Heart left ventricle (tissue), 16 donors: ENCODE data around the gene GALNT10. TPM values are rescaled to one million over a fixed set of nuclear protein-coding genes. Genes with fewer than 3 reads are reported as not detected.

Experiments used
- ATAC-seq, 4 donors: fragments of 200-7000 bp; cut with Tn5 transposase; one replicate each; pipeline ENCODE4 v1.9.1; 2020 to 2022; ENCODE audit warnings: moderate library complexity in 4 of 4, mild to moderate bottlenecking in 3 of 4, moderate number of reproducible peaks in 1 of 4
- DNase-seq, 5 donors: peaks; one replicate each; pipeline ENCODE4 v3.0.0-alpha.2; 2020
- H3K27ac ChIP-seq, 12 donors: fragments of 200-600 bp; sonication (generic) in 4 of 12; one replicate each; pipeline versions ENCODE4 v1.5.0 to v1.8.0; 2016 to 2022; ENCODE audit warnings: mild to moderate bottlenecking in 2 of 12
- H3K27me3 ChIP-seq, 9 donors: fragments of 200-600 bp; sonication (generic) in 2 of 9; one replicate each; pipeline versions ENCODE4 v1.5.1 to v1.8.0; 2016 to 2022; ENCODE audit warnings: mild to moderate bottlenecking in 3 of 9
- H3K36me3 ChIP-seq, 9 donors: fragments of 200-600 bp; sonication (generic) in 2 of 9; one replicate each; pipeline versions ENCODE4 v1.5.0 to v1.8.0; 2018 to 2022; ENCODE audit warnings: mild to moderate bottlenecking in 2 of 9
- H3K4me1 ChIP-seq, 12 donors: fragments of 200-600 bp; sonication (generic) in 4 of 12; one replicate each; pipeline versions ENCODE4 v1.5.0 to v1.8.0; 2016 to 2022; ENCODE audit warnings: mild to moderate bottlenecking in 3 of 12
- H3K4me3 ChIP-seq, 12 donors: fragments of 200-600 bp; sonication (generic) in 4 of 12; one replicate each; pipeline versions ENCODE4 v1.5.0 to v1.8.0; 2017 to 2022; ENCODE audit warnings: mild to moderate bottlenecking in 9 of 12, moderate library complexity in 4 of 12
- H3K9me3 ChIP-seq, 12 donors: fragments of 200-600 bp; sonication (generic) in 4 of 12; one replicate each; pipeline versions ENCODE4 v1.5.0 to v1.8.0; 2016 to 2022; ENCODE audit warnings: mild to moderate bottlenecking in 1 of 12
- CTCF ChIP-seq, 12 donors: fragments of 200-600 bp; sonication (generic) in 4 of 12; IDR thresholded peaks; one replicate each; pipeline versions ENCODE4 v1.5.0 to v1.8.0; 2018 to 2022; ENCODE audit warnings: antibody characterized with exemption in 12 of 12, mild to moderate bottlenecking in 5 of 12
- POLR2A ChIP-seq, 2 donors: fragments of 450-650 bp; IDR thresholded peaks; one replicate each; pipeline ENCODE4 v1.6.1; 2017; ENCODE audit warnings: antibody characterized with exemption in 2 of 2, mild to moderate bottlenecking in 2 of 2, moderate library complexity in 2 of 2
- WGBS, 4 donors: extraction: QIAGEN DNeasy Blood & Tissue Kit in 2 of 4; methylation state at CpG; one replicate each; pipeline versions ENCODE4 v1.1.5 to v1.1.7; 2013 to 2018; 5-methylcytosine and 5-hydroxymethylcytosine counted together
- intact Hi-C, 10 donors: fragments of 100-400 bp; cut with DNase I; formaldehyde crosslinking; loops; one replicate each; pipeline versions ENCODE4 v1.11.1 to v1.14.2; 2022
- polyA plus RNA-seq, 2 donors: library from polyadenylated mRNA; stranded (reverse); fragments of 200-250 nt; gene quantifications; one replicate each; pipeline ENCODE4 v1.2.3, GENCODE V29; 2013
- total RNA-seq, 9 donors: library from RNA; depleted of rRNA in 2 of 9; stranded (reverse); fragments of >200 nt in 2 of 9; fragmentation: NEBNext Ultra II Directional in 3 of 9; extraction: Animal tissue kit (Norgen Biotek cat#: 25700) in 3 of 9; gene quantifications; one replicate each; pipeline versions ENCODE4 v1.1.0 to v1.2.4, GENCODE V29; 2016 to 2023
- donor health status: ischemic (EF 13 %, LVEDD 7.1; RV severe dilation, severe dysfunction).
- donor health status: healthy with polysubstance abuse.
- donor health status: DM: no; HTN: yes; CAD: no.
- donor health status: DM: no; HTN: no; CAD: no.
- donor health status: ischemic (EF 25% LVEDD 6.9; RV normal size, moderate dysfunction).
- donor health status: ischemic (EF 25% LVEDD 5.7; RV mildly dilated, moderate dysfunction).
- donor health status: healthy.
- donor health status: DM: yes; HTN: yes; CAD: no.
- donor health status: ischemic (EF 35%, LVEDD 5.7; RV mildly dilated, moderate dysfunction).
- donor health status: nonischemic (EF 11% LVEDD 7.7; RV severe dilation, severe dysfunction).
- donor health status: DM: yes; HTN: yes; CAD: no.
- donor health status: PGD.
- donor health status: ischemic (EF 29% LVEDD 5.4; RV normal size, mild dysfunction).
- donor health status: nonischemic (EF 23%, LVEDD 6.1; RV moderate dilation, normal function).

The GALNT10 gene
- total and polyA plus RNA-seq, 11 donors = 2.7 to 20.7 (median 14.4) TPM

- DNase-seq = peak in 1 of 5 donors; percentile 22
- Histone ChIP-seq H3K27ac (peak overlapping the region in 3 of 12 donors; percentile 7 to 66 (median 58)), H3K4me3 (no peak overlapping the region), H3K4me1 (peaks cover 0 to 38% (median 25%) of the 10 kb centered on the region in 12 donors), H3K9me3 (no peaks in the 10 kb centered on the region), H3K36me3 (no peaks in the 10 kb centered on the region), H3K27me3 (no peaks in the 10 kb centered on the region)
- TF ChIP-seq CTCF (IDR thresholded peaks at IDR 0.05) (no peak), POLR2A (IDR thresholded peaks at IDR 0.05) (no peak)
- intact Hi-C loops = loop anchor here in 2 of 10 donors (5.0 to 10.0 kb wide), 2 partner anchors 83 to 96 kb away; partner anchors contain the start of gene GALNT10 (in 1 of the 2)
- ATAC-seq = peak in 3 of 4 donors; percentile 33 to 70 (median 66)
- WGBS, 4 donors = 34 to 48% (median 37%) methylated on average over 2 of the region's 2 CpGs
These were observed 97.6 kb downstream of the GALNT10 start for GRCh38 chr5:154288145-154288544.

- no peak overlapping the region for H3K27ac ChIP-seq
- H3K4me1 ChIP-seq = peaks cover 0 to 21% (median 16%) of the 10 kb centered on the region in 12 donors
- TF ChIP-seq POLR2A (IDR thresholded peaks at IDR 0.05) (no peak), CTCF (IDR thresholded peaks at IDR 0.05) (no peak)
- peaks cover 0 to 26% (median 8%) of the 10 kb centered on the region in 9 donors for H3K36me3 ChIP-seq
- ATAC-seq = no peak
- no peaks in the 10 kb centered on the region for H3K27me3 ChIP-seq
- H3K4me3 ChIP-seq = no peak overlapping the region
- H3K9me3 ChIP-seq = no peaks in the 10 kb centered on the region
- no peak for DNase-seq
- 92 to 97% (median 96%) methylated on average over 4 to 5 of the region's 5 CpGs for WGBS, 4 donors
- intact Hi-C loops = no loop called here
These were observed 101.4 kb downstream of the GALNT10 start for GRCh38 chr5:154291917-154292316.

GRCh38 chr5:154293219-154293618 is 102.7 kb downstream of the GALNT10 start:
- H3K27ac ChIP-seq = no peak overlapping the region
- intact Hi-C loops = no loop called here
- DNase-seq (no peak), ATAC-seq (no peak)
- no peaks in the 10 kb centered on the region for H3K27me3 ChIP-seq
- WGBS, 4 donors = 97 to 100% (median 100%) methylated on average over 1 of the region's 1 CpG
- H3K4me1 ChIP-seq = peaks cover 0 to 14% (median 4%) of the 10 kb centered on the region in 12 donors
- TF ChIP-seq CTCF (IDR thresholded peaks at IDR 0.05) (no peak), POLR2A (IDR thresholded peaks at IDR 0.05) (no peak)
- no peaks in the 10 kb centered on the region for H3K9me3 ChIP-seq
- peaks cover 0 to 39% (median 10%) of the 10 kb centered on the region in 9 donors for H3K36me3 ChIP-seq
- H3K4me3 ChIP-seq = no peak overlapping the region

- WGBS, 4 donors = 95 to 100% (median 97%) methylated on average over 1 of the region's 1 CpG
- no peak overlapping the region for H3K4me3 ChIP-seq
- ATAC-seq = no peak
- no peak for DNase-seq
- H3K36me3 ChIP-seq = peaks cover 0 to 58% (median 25%) of the 10 kb centered on the region in 9 donors
- intact Hi-C loops = no loop called here
- H3K4me1 ChIP-seq = peaks cover 0 to 9% (median 0%) of the 10 kb centered on the region in 12 donors
- no peak overlapping the region for H3K27ac ChIP-seq
- no peak for TF ChIP-seq POLR2A (IDR thresholded peaks at IDR 0.05)
- no peak for TF ChIP-seq CTCF (IDR thresholded peaks at IDR 0.05)
- H3K27me3 ChIP-seq = no peaks in the 10 kb centered on the region
- no peaks in the 10 kb centered on the region for H3K9me3 ChIP-seq
These were observed 105.0 kb downstream of the GALNT10 start for GRCh38 chr5:154295551-154295950.
